NCI-H510A treated with DMSO at 0.1 percent for 48 hours (cell line): ENCODE results near the gene MYL9.

Experiments
- DNase-seq: peaks from one replicate; lab custom pipeline; 2025; lab: John Stamatoyannopoulos, UW

The MYL9 gene

DNA sequence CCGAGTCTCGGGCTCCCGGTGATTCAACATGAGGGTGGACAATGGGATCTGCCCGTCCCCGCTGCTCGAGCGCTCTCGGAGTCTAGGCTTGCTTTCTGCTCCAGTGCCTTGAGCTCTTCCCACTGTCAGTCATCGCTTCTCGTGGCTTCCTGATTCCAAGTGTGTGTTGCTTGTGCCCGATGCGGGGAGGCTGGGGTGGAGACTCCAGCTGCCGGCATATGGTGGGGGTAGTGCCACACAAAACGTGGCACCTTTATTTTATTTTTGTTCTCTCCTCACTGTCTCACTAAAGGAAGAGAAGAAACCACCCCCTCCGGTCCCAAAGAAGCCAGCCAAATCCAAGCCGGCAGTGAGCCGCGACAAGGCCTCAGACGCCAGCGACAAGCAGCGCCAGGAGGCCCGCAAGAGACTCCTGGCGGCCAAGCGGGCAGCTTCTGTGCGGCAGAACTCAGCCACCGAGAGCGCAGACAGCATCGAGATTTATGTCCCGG lies 14.8 kb upstream of the MYL9 start:
- no peak for DNase-seq

DNA sequence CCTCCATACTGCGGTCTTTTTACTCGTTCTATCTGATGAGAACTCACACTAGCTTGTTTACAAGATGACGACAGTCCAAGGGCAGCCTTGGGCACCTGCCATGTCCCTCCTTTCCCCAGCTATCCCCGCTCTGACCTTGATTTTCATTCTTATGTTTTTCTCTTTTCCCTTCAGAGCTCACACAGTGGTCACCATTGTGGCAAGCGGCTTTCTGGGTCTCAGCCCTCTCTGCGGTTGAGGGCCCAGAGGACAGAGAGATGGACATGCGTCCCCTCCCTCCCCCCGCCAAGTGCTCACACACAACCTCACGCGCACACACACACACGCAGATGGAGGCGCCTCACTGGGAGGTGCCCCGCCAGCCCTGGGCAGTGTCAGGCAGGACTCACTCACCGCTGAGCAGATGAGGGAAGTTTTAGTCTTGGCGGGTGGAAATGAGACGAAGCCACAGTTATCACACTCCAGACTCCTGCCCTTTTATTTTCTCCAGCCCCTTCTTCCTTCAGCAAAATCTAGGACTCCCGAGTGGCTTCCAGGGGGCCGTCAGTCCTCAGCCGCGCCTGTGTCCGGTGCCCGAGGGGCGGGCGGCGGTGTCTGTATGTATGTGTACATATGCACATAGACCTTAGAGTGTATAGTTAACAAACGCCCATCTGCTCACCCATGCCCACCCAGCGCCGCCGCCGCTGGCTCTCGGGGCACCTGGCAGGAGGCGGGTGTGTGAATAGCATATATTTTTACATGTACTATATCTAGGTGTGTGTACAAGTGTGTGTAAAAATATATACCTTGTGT lies 13.8 kb upstream of the MYL9 start:
- no peak for DNase-seq

DNA sequence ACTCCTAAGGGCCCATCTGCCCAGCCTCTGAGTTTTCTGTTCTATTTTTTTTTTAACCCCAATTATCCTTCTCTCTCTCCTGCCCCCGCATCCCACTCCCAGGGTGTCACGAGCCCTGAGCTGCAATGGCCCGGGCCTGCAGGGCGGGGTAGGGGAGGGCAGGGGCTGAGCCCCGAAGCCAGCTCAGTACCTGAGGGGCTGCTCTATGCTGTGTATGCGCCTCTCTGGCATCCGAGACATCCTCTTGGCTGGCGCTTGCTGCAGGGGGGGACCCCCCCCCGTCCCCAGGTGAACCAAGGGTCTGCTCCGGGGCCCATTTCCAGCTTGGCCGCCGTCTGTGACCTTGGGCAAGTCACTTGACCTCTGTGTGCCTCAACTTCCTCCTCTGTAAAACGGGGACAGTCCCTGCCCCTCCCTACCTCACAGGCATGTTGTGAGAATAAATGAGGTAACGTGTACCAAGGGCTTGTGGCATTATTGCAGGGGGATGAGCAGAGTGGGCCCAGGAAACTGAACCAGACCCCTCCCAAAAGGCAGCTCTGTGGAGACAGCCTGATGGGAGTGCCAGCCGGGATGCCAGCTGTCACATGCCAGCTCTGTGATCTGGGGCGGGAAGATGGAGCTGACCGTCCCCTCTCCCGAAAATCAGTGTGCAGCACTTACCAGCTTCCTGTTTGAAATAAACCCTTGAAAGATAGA lies 13.0 kb upstream of the MYL9 start:
- DNase-seq, result no peak

DNA sequence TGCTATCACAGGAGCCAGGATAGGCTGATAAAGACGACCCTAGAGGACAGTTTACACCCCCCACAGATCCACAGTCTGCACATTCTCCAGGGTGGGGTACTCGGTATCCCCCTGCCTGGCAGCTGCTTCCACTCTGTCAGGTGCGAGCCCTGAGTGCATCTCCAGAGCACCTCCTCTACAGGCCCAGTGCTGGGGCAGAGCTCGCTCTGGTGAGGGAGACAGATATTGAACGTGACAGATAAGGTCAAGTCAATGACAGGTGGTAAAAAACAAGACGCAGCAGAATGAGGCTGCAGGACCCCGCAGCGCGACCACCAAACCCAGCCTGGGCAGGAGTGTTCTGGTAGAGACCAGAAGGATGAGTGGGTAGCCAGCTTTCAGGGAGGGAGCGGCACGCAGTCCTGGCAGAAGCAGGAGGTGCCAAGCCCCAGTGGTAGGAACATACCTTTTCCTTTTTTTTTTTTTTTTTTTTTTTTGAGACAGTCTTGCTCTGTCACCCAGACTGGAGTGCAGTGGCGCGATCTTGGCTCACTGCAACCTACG lies 12.4 kb upstream of the MYL9 start:
- DNase-seq, result no peak

DNA sequence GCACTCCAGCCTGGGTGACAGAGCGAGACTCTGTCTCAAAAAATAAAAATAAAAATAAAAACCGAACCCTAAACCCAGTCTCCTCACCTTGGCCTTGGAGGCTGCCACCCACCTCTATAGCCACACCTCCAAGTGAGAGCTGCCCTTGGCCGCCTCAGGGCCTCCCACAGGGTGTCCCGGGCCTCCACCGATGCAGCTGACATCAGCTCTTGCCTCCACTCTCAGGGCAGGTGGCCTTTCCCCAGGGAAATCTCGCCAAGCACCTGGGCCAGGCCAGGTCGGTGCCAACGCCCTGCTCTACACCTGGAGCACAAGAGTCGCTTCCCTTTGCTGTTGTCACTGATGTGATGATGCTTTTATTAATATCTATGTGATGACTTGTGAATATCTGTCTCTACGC lies 8.9 kb upstream of the MYL9 start:
- DNase-seq, result no peak

DNA sequence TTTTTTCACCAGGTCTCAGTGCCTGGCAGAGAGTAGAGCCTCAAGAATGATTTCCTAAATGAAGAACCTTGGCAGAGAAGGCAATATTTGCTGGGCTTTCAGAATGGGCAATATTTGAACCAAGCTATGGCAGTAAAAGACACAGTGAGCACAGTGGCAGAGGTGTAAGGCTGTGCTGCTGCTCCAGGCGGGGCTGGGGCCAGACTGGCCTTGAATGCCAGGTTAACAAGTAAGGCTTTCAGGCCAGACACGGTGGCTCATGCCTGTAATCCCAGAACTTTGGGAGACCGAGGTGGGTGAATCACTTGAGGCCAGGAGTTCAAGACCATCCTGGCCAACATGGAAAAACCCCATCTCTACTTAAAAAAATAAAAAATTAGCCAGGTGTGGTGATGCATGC lies 8.5 kb upstream of the MYL9 start:
- DNase-seq, result no peak

DNA sequence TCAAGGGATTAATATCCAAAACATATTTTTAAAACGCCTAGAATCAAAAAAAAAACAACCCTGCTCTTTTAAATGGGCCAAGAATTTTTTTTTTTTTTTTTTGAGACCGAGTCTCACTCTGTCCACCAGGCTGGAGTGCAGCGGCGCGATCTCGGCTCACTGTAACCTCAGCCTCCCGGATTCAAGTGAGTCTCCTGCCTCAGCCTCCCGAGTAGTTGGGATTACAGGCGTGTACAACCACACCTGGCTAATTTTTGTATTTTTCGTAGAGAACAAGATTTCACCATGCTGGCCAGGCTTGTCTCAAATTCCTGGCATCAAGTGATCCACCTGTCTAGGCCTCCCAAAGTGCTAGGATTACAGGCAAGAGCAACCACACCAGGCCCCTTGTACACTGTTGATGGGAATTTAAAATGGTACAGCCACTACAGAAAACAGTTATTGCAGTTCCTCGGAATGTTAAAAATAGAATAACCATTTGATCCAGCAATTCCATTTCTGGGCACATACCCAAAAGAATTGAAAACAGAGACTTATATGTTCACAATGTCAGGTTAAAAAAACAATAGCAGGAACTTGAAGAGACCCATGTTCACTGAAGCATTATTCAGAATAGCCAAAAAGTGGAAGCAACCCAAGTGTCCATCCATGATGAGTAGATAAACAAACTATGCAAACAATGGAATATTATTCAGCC lies 3.1 kb upstream of the MYL9 start:
- DNase-seq, result no peak

DNA sequence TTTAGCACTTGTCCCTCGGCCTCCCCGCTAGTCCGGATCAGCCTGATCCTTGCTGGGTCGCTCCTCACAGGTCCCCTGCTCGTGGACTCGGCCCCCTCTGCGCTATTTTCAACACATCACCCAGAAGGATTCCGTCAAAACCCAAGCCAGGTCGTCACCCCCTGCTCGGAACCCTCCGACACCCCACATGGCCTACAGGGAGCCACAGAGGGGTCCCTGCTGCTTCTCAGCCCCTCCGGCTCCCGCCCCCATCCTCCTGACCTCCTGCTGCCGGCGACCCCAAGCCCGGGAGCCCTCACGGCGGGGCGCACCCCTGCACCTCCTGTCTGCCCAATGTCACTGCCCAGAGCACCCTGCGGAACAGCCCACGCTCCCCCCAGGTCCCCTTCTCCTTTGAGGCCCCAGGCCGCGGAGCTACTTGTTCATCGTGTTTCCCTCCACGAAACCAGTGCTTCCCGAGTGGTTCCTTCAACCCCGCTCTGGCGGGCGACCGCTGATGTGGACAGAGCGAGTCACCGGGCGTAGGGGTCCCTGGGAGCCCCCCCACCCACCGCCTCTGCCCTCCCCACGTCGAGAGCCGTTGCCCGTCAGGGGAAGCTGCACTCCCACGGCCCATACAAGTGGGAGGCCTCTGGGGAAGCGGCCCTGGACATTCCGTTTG lies 638 bp upstream of the MYL9 start:
- no peak for DNase-seq

DNA sequence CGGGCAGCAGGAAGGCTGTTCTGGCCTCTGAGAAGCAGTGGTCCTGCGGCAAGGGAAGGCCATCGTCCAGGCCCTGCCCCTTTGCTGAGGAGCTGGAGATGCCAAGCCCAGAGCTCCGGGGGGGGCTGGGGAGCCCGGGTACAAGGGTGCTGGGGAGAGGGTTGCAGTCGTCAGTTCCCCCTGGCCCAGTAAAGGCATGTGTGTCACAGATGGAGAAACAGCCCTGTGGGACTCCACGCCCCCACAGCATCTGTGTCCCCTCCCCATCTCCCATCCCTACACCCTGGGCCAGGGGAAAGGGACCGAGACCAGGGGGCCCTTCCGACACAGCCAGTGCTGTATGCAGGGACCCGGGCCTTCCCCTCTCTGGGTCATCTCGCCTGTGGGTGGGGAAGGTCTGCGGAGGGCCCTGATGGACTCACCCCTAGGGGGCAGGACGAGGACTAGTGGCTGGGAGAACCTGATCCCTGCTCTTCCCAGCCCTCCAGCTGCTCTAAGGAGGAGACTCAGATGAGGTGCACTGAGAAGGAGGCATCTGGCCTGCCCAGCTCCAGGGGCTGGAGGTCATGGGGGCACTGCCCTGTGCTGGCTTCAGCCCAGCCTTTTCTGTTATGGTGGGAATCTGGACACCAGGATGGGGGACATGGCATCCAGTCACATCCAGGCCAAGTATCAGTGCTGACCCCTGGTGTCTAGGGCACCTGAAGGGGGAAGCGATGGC lies 609 bp downstream of the MYL9 start:
- no peak for DNase-seq

DNA sequence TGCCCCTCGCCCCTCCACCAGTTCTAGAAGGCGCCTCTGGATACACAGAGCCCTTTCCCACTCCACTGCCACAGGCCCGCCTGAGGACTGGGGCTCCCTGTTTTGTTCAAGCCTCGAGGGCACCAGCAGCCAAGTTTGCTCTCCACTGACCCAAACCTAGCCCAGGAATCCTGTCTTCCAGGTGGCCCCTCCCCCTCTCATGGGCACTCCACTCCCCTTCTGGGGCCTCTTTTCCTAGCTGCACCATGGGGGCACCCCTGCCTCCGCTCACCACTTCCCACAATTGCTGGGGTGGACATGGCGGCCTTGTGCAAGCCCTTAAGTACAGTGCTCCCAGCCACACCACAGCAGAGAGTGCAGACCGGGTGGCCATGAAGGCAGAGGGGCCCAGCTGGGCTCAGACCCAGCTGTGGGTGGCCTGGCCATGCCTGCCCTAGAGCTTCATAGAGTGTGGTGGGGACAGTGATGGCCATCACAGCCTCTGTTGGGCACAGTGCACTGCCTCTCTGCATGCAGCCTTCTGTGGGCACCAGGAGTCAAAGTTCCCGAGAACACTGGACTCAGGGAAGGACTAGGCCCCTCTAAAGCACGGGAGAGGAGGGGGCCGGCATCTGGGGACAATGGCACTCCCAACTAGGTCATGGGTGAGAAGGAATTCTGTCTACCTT lies 1.3 kb downstream of the MYL9 start:
- no peak for DNase-seq

DNA sequence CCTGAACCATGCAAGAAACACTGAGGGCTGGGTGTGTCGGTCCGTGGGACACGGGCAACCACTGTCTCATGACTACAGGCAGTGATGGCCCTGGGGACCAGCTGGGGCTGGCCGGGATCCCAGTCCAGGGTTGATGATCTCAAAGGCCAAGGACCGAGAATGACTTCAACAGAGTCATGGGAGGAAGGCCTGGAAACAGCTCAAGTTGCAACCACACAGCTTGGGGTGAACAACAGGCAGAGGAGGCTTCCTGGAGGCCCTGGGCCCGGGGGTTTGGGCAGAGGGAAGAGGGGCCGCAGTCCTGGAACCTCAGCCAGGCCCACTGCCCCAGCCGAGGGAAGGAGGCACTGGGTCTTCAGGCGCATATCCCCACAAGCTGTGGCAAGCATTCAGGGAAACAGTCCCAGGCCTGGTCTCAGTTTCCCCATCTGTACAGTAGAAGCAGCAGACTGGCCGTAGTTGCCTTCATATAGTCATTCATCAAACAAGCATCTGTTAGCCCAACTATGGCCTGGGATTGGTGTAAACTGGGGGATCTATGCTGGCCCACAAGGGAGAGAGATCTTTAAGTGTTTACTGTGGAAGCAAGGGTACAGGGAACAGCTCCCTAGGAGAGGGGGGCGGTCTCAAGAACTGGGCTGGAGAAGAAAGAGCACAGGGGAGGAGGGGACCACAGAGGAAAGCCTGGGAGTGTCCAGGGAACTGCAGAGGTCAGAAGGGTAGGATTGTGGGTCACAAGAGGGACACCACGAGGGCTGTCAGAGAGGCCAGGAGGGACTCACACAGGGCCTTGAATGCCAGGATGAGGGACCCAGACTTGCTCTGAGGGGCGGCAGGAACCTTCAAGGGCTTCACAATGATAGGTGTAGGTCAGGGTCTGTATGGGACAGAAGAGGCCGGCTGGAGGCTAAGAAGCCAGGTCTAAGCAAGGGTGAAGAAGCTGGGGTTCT lies 2.1 kb downstream of the MYL9 start:
- no peak for DNase-seq

DNA sequence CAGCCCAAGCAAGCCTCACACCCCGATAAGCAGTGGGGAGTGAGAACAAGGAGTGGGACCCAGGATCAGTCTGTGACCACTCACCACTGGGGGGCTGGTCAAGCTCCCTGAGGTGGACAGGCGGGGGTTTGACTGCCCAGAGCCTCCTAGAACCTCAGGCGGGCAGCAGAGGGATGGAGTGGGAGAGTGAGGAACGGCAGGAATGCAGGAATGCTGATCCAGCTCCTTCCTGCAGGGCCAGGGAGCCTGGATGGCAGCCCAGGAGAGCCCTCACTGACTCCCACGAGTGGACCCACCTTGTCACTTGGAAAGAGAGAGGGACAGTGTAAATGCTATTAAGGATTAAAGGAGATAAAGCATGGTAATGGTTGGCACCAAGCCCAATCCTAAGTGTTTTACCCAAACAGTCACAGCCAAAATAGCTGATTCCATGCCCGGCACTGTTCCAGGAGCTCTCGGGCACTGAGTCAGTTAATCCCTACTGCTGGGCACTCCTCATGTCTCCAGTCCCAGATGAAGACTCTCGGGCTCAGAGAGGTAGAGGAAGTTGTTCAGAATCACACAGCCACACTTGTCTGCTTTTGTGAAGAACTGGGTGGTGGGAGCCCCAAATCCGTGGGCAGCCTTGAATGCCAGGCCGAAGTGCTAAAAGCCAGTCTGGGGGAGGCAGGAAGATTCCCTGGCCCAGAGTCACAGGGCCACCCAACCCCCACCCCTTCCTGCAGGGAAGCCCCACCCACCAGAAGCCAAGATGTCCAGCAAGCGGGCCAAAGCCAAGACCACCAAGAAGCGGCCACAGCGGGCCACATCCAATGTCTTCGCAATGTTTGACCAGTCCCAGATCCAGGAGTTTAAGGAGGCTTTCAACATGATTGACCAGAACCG lies 3.1 kb downstream of the MYL9 start:
- DNase-seq, result no peak

DNA sequence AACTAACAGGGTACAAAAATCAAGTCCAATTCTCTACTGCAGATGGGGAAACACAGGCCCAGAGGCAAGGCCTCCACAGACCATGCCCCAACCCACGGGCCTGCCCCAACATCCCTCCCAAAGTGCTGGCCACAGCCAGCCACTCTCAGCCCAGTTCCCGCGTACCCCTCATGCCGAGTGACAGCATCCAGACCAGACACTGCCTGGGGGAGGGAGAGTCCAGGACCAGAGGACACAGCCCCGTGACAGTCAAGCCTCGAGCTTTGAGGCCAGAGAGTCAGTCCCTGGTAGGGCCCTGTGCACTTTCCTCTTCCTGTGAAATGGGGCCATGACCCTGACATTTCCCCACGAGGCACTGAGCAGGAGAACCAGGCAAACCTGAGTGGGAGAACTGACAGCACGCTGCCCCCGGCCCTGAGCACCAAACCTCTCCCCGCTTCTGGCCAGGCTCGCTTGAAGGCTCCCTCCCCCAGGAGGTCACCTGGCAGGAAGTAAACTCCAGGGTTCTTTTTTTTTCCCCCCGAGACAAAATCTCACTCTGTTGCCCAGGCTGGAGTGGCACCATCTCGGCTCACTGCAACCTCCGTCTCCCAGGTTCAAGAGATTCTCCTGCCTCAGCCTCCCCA lies 4.9 kb downstream of the MYL9 start:
- DNase-seq, result no peak

DNA sequence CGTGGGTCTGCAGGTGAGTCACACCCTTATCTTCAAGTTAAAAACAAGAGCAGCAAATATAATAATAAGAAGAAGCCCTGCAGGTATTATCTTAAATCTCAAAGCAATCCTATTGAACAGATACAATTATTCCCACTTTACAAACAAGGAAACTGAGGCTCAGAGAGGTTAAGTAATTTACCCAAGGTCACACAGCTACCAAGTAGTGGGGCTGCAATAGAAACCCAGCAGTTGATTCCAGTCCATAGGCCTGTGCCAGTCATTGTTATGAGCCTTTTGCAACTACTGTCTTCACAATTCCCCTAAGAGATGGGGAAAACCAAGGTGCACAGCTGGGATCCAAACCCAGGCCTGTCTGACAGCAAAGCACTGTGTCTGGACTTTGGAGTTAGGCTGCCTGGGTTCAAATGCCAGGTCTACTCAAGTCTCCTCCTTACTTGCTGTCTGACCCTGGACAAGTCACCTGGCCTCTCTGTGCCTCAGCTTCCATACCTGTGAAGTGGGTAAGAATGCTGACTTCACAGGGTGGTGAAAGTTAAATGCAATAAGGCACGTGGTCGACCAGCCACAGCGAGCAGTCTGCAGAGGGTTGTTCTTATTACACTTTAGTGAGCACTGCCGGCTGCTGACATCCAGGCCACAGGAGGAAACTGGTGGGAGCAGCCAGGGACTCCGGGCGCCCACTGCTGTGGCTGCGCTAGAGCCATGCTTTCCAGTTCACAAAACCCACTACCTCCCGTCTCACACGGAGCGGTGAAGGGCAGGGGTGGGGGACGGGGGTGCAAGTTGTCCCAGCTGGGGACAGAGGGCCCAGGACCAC lies 6.1 kb downstream of the MYL9 start:
- no peak for DNase-seq

DNA sequence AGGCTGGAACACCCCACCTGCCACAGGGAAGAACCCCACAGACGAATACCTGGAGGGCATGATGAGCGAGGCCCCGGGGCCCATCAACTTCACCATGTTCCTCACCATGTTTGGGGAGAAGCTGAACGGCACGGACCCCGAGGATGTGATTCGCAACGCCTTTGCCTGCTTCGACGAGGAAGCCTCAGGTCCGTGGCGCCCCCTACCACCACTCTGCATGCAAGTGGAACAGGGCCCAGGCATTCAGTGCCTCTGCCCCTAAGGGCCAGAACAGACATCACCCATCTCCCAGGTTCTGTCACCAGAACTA lies 6.6 kb downstream of the MYL9 start:
- no peak for DNase-seq

DNA sequence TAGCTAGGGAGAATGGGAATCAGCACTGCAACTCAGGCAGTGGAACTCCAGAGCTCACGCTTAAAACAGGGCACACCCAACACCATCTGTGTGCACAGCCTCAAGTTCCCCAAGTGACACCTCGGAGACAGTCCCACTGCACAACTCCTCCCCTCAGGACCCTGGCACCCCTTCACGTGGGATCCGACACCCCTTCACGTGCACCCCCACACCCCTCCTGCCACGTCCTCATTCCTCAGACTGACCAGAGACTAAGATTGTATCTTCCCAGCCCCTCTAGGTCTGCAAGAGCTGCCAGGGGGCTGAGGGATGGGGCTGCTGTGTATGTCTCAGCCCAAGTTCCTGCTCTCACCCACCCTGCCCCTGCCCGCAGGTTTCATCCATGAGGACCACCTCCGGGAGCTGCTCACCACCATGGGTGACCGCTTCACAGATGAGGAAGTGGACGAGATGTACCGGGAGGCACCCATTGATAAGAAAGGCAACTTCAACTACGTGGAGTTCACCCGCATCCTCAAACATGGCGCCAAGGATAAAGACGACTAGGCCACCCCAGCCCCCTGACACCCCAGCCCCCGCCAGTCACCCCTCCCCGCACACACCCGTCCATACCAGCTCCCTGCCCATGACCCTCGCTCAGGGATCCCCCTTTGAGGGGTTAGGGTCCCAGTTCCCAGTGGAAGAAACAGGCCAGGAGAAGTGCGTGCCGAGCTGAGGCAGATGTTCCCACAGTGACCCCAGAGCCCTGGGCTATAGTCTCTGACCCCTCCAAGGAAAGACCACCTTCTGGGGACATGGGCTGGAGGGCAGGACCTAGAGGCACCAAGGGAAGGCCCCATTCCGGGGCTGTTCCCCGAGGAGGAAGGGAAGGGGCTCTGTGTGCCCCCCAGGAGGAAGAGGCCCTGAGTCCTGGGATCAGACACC lies 7.6 kb downstream of the MYL9 start:
- no peak for DNase-seq

DNA sequence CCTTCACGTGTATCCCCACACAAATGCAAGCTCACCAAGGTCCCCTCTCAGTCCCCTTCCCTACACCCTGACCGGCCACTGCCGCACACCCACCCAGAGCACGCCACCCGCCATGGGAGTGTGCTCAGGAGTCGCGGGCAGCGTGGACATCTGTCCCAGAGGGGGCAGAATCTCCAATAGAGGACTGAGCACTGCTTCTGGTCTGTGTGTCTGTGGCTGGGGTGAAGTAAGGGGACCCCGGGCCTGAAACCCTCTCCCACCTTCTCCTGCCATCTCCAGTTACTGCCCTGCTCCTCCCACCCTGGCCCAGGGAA lies 8.3 kb downstream of the MYL9 start:
- DNase-seq, result no peak
